Right lobe of liver (tissue), 4 donors: ENCODE measurements around the gene GAST.

Experiments used
- CTCF ChIP-seq, 4 donors: fragments of 200-600 bp in 3 of 4; fragments of 450-650 bp in 1 of 4; IDR thresholded peaks; one replicate each; pipeline versions ENCODE4 v1.5.1 to v1.8.0; 2016 to 2022; ENCODE audit warnings: antibody characterized with exemption in 4 of 4, mild to moderate bottlenecking in 2 of 4
- POLR2A ChIP-seq: fragments of 450-650 bp; IDR thresholded peaks from one replicate; pipeline ENCODE4 v1.6.1; 2017; ENCODE audit warnings: antibody characterized with exemption, mild to moderate bottlenecking
- donor health status: DM: no; HTN: no; CAD: no.
- donor health status: DM: no; HTN: no; CAD: no.
- donor health status: DM: no; HTN: yes; CAD: no.

GRCh38 chr17:41707803-41708669 lies 4.1 kb upstream of the GAST start:
- TF ChIP-seq CTCF (IDR thresholded peaks at IDR 0.05) (no peak), POLR2A (no peak)
